ENCODE results near the gene VAPA.
A peak's percentile ranks its signal among the peaks of the same experiment; 100 is the strongest.
"Not testable (repeated sequence)": the region's sequence is repeated elsewhere in the genome, so short reads cannot be mapped to it uniquely, and the experiment has no call there.

The VAPA gene

GRCh38 chr18:9907867-9908266 is 5.9 kb upstream of the VAPA start:
- H3K4me3 ChIP-seq (ENCODE audit: low read depth, low read length): no peak overlapping the region
- DNase-seq (ENCODE audit: low read depth): no peak
- TF ChIP-seq CTCF (conservative IDR thresholded peaks at IDR 0.05; ENCODE audit: low read depth, low read length): no peak

- DNase-seq (ENCODE audit: low read depth): no peak
- H3K4me3 ChIP-seq (ENCODE audit: low read depth, low read length): no peak overlapping the region
- no peak for TF ChIP-seq CTCF (conservative IDR thresholded peaks at IDR 0.05; ENCODE audit: low read depth, low read length)
Observed at GRCh38 chr18:9910071-9910470, 3.7 kb upstream of the VAPA start.

- DNase-seq (ENCODE audit: low read depth): no peak
- no peak overlapping the region for H3K4me3 ChIP-seq (ENCODE audit: low read depth, low read length)
- TF ChIP-seq CTCF (conservative IDR thresholded peaks at IDR 0.05; ENCODE audit: low read depth, low read length): no peak
Observed at GRCh38 chr18:9910661-9911060, 3.2 kb upstream of the VAPA start.

GRCh38 chr18:9911226-9911625 is 2.6 kb upstream of the VAPA start:
- DNase-seq (ENCODE audit: low read depth): no peak
- H3K4me3 ChIP-seq (ENCODE audit: low read depth, low read length): no peak overlapping the region
- TF ChIP-seq CTCF (conservative IDR thresholded peaks at IDR 0.05; ENCODE audit: low read depth, low read length): no peak

GRCh38 chr18:9912285-9912684 is 1.5 kb upstream of the VAPA start:
- H3K4me3 ChIP-seq (ENCODE audit: low read depth, low read length); DNase-seq (ENCODE audit: low read depth): not testable (repeated sequence)

- DNase-seq (ENCODE audit: low read depth): no peak
- no peak for TF ChIP-seq CTCF (conservative IDR thresholded peaks at IDR 0.05; ENCODE audit: low read depth, low read length)
- peak overlapping the region; percentile 89 for H3K4me3 ChIP-seq (ENCODE audit: low read depth, low read length)
Observed at GRCh38 chr18:9913151-9913525, 678 bp upstream of the VAPA start.

GRCh38 chr18:9914334-9914583 is 443 bp downstream of the VAPA start:
- DNase-seq (ENCODE audit: low read depth): no peak
- peak overlapping the region; percentile 89 for H3K4me3 ChIP-seq (ENCODE audit: low read depth, low read length)
- TF ChIP-seq CTCF (conservative IDR thresholded peaks at IDR 0.05; ENCODE audit: low read depth, low read length): no peak

Data from choroid plexus epithelial cell (primary cell).